Ascending aorta (tissue), 2 donors: Measurements from ENCODE around the gene VAV1. TPM values are rescaled to one million over a fixed set of nuclear protein-coding genes. Genes with fewer than 3 reads are reported as not detected.
"Not testable (repeated sequence)": the region's sequence is repeated elsewhere in the genome, so short reads cannot be mapped to it uniquely, and the experiment has no call there.

Source experiments
- DNase-seq, 2 donors: peaks; one replicate each; pipeline ENCODE4 v3.0.0-alpha.2; 2019; ENCODE audit warnings: low spot score in 2 of 2
- H3K27ac ChIP-seq, 2 donors: fragments of 200-600 bp; sonication (generic); one replicate each; pipeline ENCODE4 v1.5.1; 2016 to 2017; ENCODE audit warnings: mild to moderate bottlenecking in 1 of 2
- H3K27me3 ChIP-seq: fragments of 200-600 bp; sonication (generic); one replicate; pipeline ENCODE4 v1.5.1; 2017
- H3K36me3 ChIP-seq, 2 donors: fragments of 200-600 bp; sonication (generic); one replicate each; pipeline ENCODE4 v1.5.1; 2016
- H3K4me1 ChIP-seq, 2 donors: fragments of 200-600 bp; sonication (generic); one replicate each; pipeline ENCODE4 v1.5.1; 2016 to 2017; ENCODE audit warnings: mild to moderate bottlenecking in 1 of 2
- H3K4me3 ChIP-seq, 2 donors: fragments of 200-600 bp; sonication (generic); one replicate each; pipeline ENCODE4 v1.5.1; 2016 to 2017; ENCODE audit warnings: mild to moderate bottlenecking in 1 of 2
- H3K9me3 ChIP-seq, 2 donors: fragments of 200-600 bp; sonication (generic); one replicate each; pipeline ENCODE4 v1.5.1; 2016
- CTCF ChIP-seq, 3 experiments: fragments of 200-600 bp in 2 of 3; fragments of 450-650 bp in 1 of 3; sonication (generic) in 2 of 3; IDR thresholded peaks; one replicate each; pipeline ENCODE4 v1.5.1; 2016 to 2019; ENCODE audit warnings: antibody characterized with exemption in 3 of 3, mild to moderate bottlenecking in 1 of 3, moderate library complexity in 1 of 3
- intact Hi-C: fragments of 100-400 bp; cut with DNase I; formaldehyde crosslinking; loops from one replicate; pipeline ENCODE4 v1.15.1; 2023
- total RNA-seq: library from RNA; depleted of rRNA; stranded (reverse); fragments of >200 nt; gene quantifications from one replicate; pipeline ENCODE4 v1.1.0, GENCODE V29; 2016

VAV1 gene
- total RNA-seq, 1 donor from 2014 or later: 4.4 TPM

GRCh38 chr19:6828306-6828697, 55.8 kb downstream of the VAV1 start:
- H3K36me3 ChIP-seq: no peaks in the 10 kb centered on the region
- TF ChIP-seq CTCF (IDR thresholded peaks at IDR 0.05): no peak
- intact Hi-C loops: no loop called here
- no peaks in the 10 kb centered on the region for H3K4me1 ChIP-seq
- H3K27ac ChIP-seq: no peak overlapping the region
- H3K9me3 ChIP-seq: no peaks in the 10 kb centered on the region
- no peaks in the 10 kb centered on the region for H3K27me3 ChIP-seq
- no peak overlapping the region for H3K4me3 ChIP-seq
- DNase-seq: no peak

- no peaks in the 10 kb centered on the region for H3K4me1 ChIP-seq
- intact Hi-C loops: no loop called here
- H3K27me3 ChIP-seq: no peaks in the 10 kb centered on the region
- H3K9me3 ChIP-seq: no peaks in the 10 kb centered on the region
- H3K27ac ChIP-seq: no peak overlapping the region
- no peak overlapping the region for H3K4me3 ChIP-seq
- no peaks in the 10 kb centered on the region for H3K36me3 ChIP-seq
- no peak for TF ChIP-seq CTCF (IDR thresholded peaks at IDR 0.05)
- DNase-seq: no peak
Measured at GRCh38 chr19:6828698-6829633, 56.5 kb downstream of the VAV1 start.

GRCh38 chr19:6829829-6830228, 57.3 kb downstream of the VAV1 start:
- H3K27me3 ChIP-seq, H3K27ac ChIP-seq, H3K4me1 ChIP-seq, intact Hi-C loops, H3K4me3 ChIP-seq, H3K9me3 ChIP-seq, DNase-seq, H3K36me3 ChIP-seq: not testable (repeated sequence)

- H3K27ac ChIP-seq, H3K4me1 ChIP-seq, H3K9me3 ChIP-seq, H3K36me3 ChIP-seq, H3K27me3 ChIP-seq, DNase-seq, intact Hi-C loops, H3K4me3 ChIP-seq: not testable (repeated sequence)
Measured at GRCh38 chr19:6831084-6831483, 58.6 kb downstream of the VAV1 start.

GRCh38 chr19:6832412-6832811, 59.9 kb downstream of the VAV1 start:
- Histone ChIP-seq H3K4me3 (no peak overlapping the region), H3K9me3 (no peaks in the 10 kb centered on the region), H3K27me3 (no peaks in the 10 kb centered on the region), H3K36me3 (no peaks in the 10 kb centered on the region), H3K27ac (no peak overlapping the region), H3K4me1 (no peaks in the 10 kb centered on the region)
- intact Hi-C loops: no loop called here
- DNase-seq: no peak
- TF ChIP-seq CTCF (IDR thresholded peaks at IDR 0.05): no peak

GRCh38 chr19:6833166-6833790, 60.8 kb downstream of the VAV1 start:
- Histone ChIP-seq H3K27ac (no peak overlapping the region), H3K9me3 (no peaks in the 10 kb centered on the region), H3K4me3 (no peak overlapping the region), H3K4me1 (no peaks in the 10 kb centered on the region), H3K27me3 (no peaks in the 10 kb centered on the region), H3K36me3 (no peaks in the 10 kb centered on the region)
- intact Hi-C loops: no loop called here
- TF ChIP-seq CTCF (IDR thresholded peaks at IDR 0.05): no peak
- no peak for DNase-seq
